B cell (primary cell): ENCODE results near the gene GPR75.

Experiments used
- CTCF ChIP-seq: fragments of 200-600 bp; IDR thresholded peaks from one replicate; pipeline ENCODE4 v1.8.0; 2022; ENCODE audit warnings: antibody characterized with exemption, mild to moderate bottlenecking
- EZH2 ChIP-seq: IDR thresholded peaks from 2 replicates; pipeline ENCODE4 v1.6.1; 2012; ENCODE audit warnings: borderline replicate concordance, low read depth, mild to moderate bottlenecking, moderate library complexity, low read length; ENCODE audit not compliant: insufficient read depth, poor library complexity, severe bottlenecking

- TF ChIP-seq CTCF = no peak
- TF ChIP-seq EZH2 = no peak
Measured at GRCh38 chr2:53826030-53826410, 33.7 kb downstream of the GPR75 start.
